Activated CD8-positive, alpha-beta memory T cell treated with anti-CD3 and anti-CD28 coated beads for 1 hour (primary cell): ENCODE data around the gene HEG1.
A peak's percentile ranks its signal among the peaks of the same experiment; 100 is the strongest.

Experiments
- DNase-seq, 2 donors: peaks; one replicate each; pipeline ENCODE4 v3.0.0-alpha.2; 2020; ENCODE audit warnings: low read depth in 1 of 2; ENCODE audit errors: extremely low read depth in 1 of 2

Gene HEG1

DNA sequence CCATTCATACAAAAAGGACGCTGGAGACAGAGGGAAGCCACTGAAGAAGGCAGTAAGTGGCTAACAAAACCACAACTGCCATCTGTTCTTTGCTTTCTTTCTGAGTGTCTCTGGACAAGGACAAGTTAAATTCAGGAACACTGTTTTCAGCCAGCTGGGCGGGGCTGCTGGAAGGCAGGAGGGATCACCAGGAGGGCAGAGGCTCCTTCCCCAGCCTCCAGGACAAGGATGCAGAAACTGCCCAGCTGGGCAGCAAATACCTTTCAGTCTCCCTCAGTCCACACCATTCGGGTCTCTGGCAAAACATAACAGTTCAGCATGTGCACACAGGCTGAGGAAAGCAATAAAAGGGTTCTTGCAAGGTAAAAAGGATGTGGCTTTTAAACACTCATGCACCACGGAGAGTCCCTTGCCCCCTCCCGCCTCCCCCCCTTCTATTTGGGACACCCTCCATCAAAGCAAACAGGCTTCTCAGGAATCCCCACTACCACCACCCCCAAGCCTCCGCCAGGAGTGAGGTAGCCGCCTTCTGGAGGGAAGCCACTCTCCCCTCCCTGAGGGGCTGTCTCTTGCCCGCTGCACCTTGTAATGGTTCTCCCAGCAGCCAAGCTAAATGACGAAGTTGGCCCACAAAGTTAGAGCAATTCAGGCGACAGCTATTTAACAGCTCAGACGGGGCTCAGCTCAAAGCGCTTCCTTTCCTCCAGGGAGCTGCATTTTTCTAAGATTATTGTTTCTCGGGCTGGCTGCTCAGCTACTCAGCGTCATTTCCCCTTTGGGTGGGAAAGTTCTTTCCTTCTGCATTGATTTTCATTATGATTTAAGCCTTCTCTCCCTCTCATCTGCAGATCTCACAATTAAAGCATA, 3.8 kb downstream of the HEG1 start:
- peak; percentile 41 to 55 for DNase-seq

DNA sequence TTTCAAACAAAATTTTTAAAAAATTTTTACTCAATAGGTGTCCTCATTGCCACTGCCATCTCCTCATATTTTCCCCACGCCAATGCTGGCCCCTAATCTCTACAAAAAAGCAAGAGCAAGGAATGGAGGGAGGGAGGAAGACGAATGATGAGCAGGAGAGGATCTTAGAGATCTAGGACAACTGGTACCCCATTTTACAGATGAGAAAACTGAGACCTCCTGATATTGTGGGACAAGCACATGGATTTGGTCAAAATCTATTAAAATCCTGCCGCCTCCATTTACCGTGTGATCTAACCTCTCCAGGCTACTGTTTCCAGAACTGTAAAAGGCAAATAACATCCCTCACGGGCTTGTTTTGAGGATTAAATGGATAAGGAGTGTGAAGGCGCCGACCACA, 4.6 kb downstream of the HEG1 start:
- no peak for DNase-seq

- DNase-seq = no peak
Measured at GRCh38 chr3:125050488-125051090, 5.2 kb downstream of the HEG1 start.

GRCh38 chr3:125048282-125048681, 7.5 kb downstream of the HEG1 start:
- no peak for DNase-seq

DNA sequence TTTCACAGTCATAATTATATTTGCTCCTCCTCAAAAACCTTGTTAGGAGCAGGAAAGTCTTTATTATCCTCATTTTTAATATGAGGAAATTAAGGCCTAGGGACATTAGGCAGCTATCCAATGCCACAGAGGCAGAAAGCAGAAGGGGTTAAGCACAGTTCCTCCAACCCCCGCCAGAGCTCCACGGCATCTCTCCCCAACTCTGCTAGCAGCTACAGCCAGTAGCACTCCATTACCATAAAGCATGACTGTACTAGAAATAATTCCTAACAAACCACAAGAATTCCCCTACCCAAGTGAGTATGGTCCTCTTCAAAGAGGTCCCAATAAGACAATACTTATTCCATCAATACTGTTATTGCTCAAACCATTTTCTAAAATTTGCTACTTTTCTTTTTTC, 9.8 kb downstream of the HEG1 start:
- DNase-seq = no peak

GRCh38 chr3:125045194-125045593, 10.6 kb downstream of the HEG1 start:
- no peak for DNase-seq

DNA sequence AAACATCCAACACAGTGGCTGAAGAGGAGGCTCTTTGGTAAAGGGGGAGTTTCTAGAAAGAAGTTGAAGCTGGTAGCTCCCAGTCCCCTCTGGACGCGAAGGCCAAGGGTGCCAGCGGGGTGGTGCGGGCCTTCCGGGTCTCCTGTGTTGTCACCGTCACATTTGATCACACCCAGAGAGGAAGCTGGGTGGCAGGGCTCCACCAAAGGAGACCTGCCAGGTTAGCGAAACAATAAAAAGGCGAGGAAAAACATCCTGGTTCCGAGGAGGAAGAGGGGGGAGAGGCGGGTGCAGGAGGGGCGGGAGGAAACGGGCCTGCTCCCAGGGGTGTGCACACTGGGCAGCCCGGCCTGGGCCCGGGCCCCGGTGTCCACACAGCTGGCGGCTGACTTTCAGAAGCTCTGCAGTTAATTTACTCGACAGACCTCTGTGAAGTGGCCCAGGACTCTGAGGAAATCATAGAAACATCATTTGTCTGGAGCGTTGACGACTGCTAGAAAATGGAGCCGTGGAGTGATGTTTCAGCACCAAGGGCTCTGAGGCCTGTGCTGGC, 12.1 kb downstream of the HEG1 start:
- DNase-seq = no peak

GRCh38 chr3:125042725-125043406, 12.9 kb downstream of the HEG1 start:
- DNase-seq = no peak

DNA sequence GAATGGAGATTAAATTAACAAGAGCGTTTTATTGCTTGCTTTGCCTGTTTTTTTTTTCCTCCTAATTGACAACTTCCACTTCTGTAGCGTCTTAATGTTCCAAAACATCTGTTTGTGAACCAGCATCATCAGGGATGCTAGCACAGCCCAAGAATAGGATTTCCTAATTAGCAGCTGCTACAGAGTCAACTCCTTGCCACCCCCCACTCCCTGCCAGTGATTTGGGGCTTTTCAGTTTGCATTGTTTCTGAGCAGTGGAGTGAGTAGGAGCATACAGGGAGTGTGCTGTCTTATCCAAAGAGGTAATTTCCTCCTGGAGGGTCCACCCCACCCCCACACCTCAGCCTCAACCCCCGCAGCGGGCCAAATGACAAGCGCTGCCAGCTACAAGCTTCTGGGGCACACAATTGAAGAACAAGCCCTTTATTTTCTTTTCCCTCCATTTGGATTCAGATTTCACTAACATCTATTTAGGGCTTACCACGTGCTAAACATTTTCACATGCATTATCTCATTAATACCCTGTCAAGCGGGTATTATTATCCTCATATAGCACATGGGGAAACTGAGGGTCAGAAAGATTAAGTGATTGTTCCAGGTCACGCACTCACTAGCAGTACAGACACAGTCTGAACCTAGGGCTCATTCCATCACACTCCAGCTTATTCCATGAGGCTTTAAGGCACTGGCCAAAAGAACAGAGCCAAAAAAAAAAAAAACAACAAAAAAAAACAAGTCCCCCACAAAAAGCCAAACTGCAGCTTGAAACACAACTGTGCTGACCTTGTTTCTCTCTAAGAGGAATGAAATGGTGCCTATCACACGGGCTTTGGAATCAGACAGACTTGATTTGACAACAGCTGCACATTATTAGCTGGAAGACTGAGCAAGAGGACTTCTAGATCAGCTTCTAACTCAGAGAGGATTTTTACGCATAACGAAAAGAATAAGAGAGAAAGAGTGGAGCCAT, 16.4 kb downstream of the HEG1 start:
- DNase-seq = no peak

GRCh38 chr3:125037498-125038150, 18.2 kb downstream of the HEG1 start:
- no peak for DNase-seq

DNA sequence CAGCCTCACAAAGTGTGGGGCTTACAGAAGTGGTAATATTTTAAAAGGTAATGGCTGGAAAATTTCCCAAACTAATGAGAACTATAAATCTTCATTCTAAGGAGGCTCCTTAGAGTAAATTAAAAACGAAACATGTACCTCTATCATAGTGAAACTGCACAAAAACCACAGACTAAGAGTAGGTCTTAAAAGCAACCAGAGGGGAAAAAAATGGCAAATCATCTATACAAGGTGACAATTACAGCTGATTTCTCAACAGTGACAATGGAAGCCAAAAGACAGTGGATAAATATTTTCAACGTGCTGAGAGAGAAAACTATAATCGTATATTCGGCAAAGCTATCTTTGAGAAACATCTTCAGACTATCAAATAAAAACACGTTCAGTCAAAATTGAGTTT, 20.6 kb downstream of the HEG1 start:
- DNase-seq = no peak

DNA sequence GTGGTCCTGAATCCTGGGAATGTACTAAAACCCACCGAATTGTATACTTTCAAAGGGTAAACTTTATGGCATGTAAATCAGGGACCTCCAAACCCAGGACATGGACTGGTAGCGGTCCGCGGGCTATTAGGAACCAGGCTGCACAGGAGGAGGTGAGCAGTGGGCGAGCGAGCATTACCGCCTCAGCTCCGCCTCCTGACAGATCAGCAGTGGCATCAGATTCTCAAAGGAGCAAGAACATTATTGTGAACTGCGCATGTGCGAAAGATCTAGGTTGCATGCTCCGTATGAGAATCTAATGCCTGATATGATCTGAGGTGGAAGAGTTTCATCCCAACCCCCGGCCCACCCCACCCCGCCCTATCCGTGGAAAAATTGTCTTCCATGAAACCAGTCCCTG, 22.2 kb downstream of the HEG1 start:
- no peak for DNase-seq

- DNase-seq = no peak
Measured at GRCh38 chr3:125033135-125033534, 22.7 kb downstream of the HEG1 start.

- no peak for DNase-seq
Measured at GRCh38 chr3:125032683-125033082, 23.1 kb downstream of the HEG1 start.

DNA sequence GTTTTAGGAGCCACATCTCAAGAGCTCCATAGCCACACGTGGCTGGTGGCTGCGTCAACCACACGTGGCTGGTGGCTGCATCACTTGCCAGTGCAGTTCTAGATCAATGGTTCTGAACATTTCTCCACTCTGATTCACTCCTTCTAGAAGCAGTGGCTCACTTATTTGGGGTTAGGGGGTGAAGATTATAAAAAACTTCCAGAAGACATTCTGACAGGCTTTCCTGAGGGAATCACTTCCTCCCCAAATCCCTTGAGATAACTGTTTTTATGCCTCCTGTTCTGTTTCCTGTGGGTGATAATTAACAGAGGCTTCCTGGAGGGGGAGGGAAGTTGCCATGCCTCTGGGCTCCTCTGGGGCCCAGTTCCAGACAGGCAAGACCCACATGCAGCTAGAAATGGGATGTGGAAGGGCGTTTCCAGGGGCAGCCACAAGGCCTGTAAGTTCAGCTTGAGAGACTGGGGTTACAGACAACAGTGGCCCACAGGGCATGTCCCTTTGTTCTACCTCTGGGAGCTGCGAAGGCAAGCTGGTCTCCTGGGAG, 23.6 kb downstream of the HEG1 start:
- DNase-seq = no peak

- no peak for DNase-seq
Measured at GRCh38 chr3:125031544-125031943, 24.3 kb downstream of the HEG1 start.

GRCh38 chr3:125028657-125029056, 27.1 kb downstream of the HEG1 start:
- DNase-seq = no peak

DNA sequence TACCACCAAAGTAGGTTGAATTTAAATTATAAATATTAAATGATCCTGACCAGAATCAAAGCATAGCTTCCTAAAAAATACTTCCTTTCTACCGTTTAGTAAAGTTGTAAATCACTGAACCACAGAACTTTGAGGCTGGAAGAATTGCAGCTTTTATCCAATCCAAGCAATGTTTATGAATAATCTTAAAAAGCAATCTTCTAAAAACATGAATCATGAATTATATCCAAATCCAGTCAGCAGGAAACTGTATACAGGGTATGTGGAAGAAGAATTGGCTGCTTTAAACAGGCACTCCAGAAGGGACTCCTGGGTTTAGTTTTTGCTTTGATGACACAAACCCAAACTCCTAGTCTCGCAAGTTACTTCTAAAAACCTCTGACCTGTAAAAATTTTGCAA, 30.2 kb downstream of the HEG1 start:
- no peak for DNase-seq

- DNase-seq = no peak
Measured at GRCh38 chr3:125024817-125025216, 31.0 kb downstream of the HEG1 start.
